ENCODE measurements around the gene SETBP1.

DNA sequence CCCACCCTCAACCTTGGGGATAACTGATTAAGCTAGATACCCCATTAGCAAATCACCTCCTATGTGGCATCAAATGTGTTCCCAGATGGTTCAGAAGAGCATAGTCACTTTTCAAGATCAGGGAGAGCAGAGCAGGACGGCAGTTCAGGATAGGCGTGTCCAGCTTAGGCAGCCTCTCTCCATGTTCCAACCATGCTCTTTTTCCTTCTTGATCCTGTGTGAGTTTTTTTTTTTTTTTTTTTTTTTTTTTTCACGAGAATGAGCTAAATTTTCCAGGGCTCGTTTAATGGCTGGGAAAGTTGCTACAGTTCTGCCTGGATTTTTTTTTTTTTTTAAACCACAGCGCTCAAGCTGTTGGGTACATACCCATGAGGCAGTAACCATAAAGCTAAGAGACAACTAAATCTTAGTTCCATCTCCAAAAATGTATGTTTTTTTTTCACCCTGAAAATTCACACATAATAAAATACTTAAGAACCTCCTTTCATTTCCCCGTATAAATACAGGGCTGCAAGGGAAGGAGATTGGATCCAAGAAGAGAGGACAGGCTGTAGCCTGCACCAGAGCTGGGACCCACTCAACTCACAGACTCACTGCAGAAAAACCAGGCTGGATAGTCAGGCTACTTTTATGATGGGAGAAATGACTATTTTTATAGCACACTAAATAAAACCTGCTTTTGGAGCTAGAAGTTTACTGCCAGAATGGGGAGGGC lies 244.3 kb downstream of the SETBP1 start:
- TF ChIP-seq, protein P1, sequence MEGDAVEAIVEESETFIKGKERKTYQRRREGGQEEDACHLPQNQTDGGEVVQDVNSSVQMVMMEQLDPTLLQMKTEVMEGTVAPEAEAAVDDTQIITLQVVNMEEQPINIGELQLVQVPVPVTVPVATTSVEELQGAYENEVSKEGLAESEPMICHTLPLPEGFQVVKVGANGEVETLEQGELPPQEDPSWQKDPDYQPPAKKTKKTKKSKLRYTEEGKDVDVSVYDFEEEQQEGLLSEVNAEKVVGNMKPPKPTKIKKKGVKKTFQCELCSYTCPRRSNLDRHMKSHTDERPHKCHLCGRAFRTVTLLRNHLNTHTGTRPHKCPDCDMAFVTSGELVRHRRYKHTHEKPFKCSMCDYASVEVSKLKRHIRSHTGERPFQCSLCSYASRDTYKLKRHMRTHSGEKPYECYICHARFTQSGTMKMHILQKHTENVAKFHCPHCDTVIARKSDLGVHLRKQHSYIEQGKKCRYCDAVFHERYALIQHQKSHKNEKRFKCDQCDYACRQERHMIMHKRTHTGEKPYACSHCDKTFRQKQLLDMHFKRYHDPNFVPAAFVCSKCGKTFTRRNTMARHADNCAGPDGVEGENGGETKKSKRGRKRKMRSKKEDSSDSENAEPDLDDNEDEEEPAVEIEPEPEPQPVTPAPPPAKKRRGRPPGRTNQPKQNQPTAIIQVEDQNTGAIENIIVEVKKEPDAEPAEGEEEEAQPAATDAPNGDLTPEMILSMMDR (IDR thresholded peaks at IDR 0.05; ENCODE audit: insufficient read depth, low read depth, low read length): no peak
- TF ChIP-seq EZH2 (IDR thresholded peaks at IDR 0.05; ENCODE audit: insufficient read depth, low read length): no peak

Data from astrocyte (in vitro differentiated cells and primary cell).